IMR-90 (cell line): Measurements from ENCODE around the gene SLC29A3. TPM values are rescaled to one million over a fixed set of nuclear protein-coding genes. Genes with fewer than 3 reads are reported as not detected.

ENCODE experiments used
- ATAC-seq: fragments of 200-7000 bp; cut with Tn5 transposase; 2 replicates; pipeline ENCODE4 v1.9.1; 2020; ENCODE audit warnings: low read depth, mild to moderate bottlenecking, moderate library complexity
- BruUV-seq: library from RNA; stranded (reverse); fragments of 400-500 nt; replicated peaks from 2 replicates; lab custom pipeline; 2021; lab: Mats Ljungman, UMichigan
- CTCF ChIA-PET: fragments of 300-600 bp; formaldehyde crosslinking; extraction: SDS; loops from one replicate; lab custom pipeline; 2021; ENCODE audit warnings: antibody characterized with exemption; lab: Yijun Ruan, JAX
- POLR2A ChIA-PET: fragments of 300-600 bp; sonication (Branson Sonifier 250); formaldehyde crosslinking; loops from one replicate; lab custom pipeline; 2022; ENCODE audit warnings: antibody characterized with exemption; ENCODE audit not compliant: unreplicated experiment; lab: Charles Lee
- DNase-seq: peaks from one replicate; pipeline ENCODE4 v3.0.0; 2013
- H2AFZ ChIP-seq: replicated peaks from 2 replicates; pipeline ENCODE3; 2013; ENCODE audit warnings: low read length, mild to moderate bottlenecking; ENCODE audit not compliant: poor library complexity
- H2AK5ac ChIP-seq: 2 replicates; pipeline ENCODE4 v1.6.1; 2013; ENCODE audit warnings: low read depth, low read length, inconsistent platforms
- H2AK9ac ChIP-seq: replicated peaks from 2 replicates; pipeline ENCODE3; 2013; ENCODE audit warnings: mild to moderate bottlenecking, low read depth, low read length, moderate library complexity; ENCODE audit not compliant: poor library complexity
- H2BK120ac ChIP-seq: 2 replicates; pipeline ENCODE4 v1.6.1; 2013; ENCODE audit warnings: low read depth, low read length, inconsistent platforms
- H2BK15ac ChIP-seq: 3 replicates; pipeline ENCODE4 v1.6.1; 2013; ENCODE audit warnings: low read depth, low read length, inconsistent platforms
- H2BK20ac ChIP-seq: 2 replicates; pipeline ENCODE4 v1.6.1; 2013; ENCODE audit warnings: low read depth, mild to moderate bottlenecking, inconsistent platforms, low read length, moderate library complexity
- H2BK5ac ChIP-seq: 2 replicates; pipeline ENCODE4 v1.6.1; 2013; ENCODE audit warnings: mild to moderate bottlenecking, low read depth, low read length, inconsistent platforms; ENCODE audit not compliant: poor library complexity, severe bottlenecking
- H3K14ac ChIP-seq: replicated peaks from 2 replicates; pipeline ENCODE4 v1.6.1; 2013; ENCODE audit warnings: low read depth, low read length, inconsistent platforms
- H3K18ac ChIP-seq: 2 replicates; pipeline ENCODE4 v1.6.1; 2013; ENCODE audit warnings: low read depth, low read length, control low read depth
- H3K23ac ChIP-seq: 2 replicates; pipeline ENCODE4 v1.6.1; 2013; ENCODE audit warnings: low read depth, low read length, inconsistent platforms
- H3K27ac ChIP-seq: 2 replicates; pipeline ENCODE4 v1.5.1; 2013; ENCODE audit warnings: mild to moderate bottlenecking, control low read depth, low read length; ENCODE audit not compliant: insufficient read depth
- H3K27me3 ChIP-seq: 2 replicates; pipeline ENCODE4 v1.6.1; 2013; ENCODE audit warnings: low read length; ENCODE audit not compliant: control insufficient read depth, insufficient read depth
- H3K36me3 ChIP-seq: 2 replicates; pipeline ENCODE4 v1.6.1; 2013; ENCODE audit warnings: low read length, mixed read lengths; ENCODE audit not compliant: control insufficient read depth, insufficient read depth
- H3K4ac ChIP-seq: 2 replicates; pipeline ENCODE4 v1.6.1; 2013; ENCODE audit warnings: low read depth, low read length, inconsistent platforms
- H3K4me1 ChIP-seq: 2 replicates; pipeline ENCODE4 v1.6.1; 2013; ENCODE audit warnings: low read length, mixed read lengths; ENCODE audit not compliant: control insufficient read depth, insufficient read depth
- H3K4me2 ChIP-seq: 2 replicates; pipeline ENCODE4 v1.6.1; 2013; ENCODE audit warnings: low read depth, mild to moderate bottlenecking, control low read depth, low read length, moderate library complexity
- H3K4me3 ChIP-seq: 2 replicates; pipeline ENCODE4 v1.5.1; 2013; ENCODE audit warnings: low read depth, mild to moderate bottlenecking, control low read depth, low read length, moderate library complexity; ENCODE audit not compliant: insufficient read depth
- H3K56ac ChIP-seq: 2 replicates; pipeline ENCODE4 v1.6.1; 2013; ENCODE audit warnings: low read length, inconsistent platforms; ENCODE audit not compliant: insufficient read depth; ENCODE audit errors: extremely low read depth
- H3K79me1 ChIP-seq, 2 experiments: 2 replicates each; pipeline ENCODE4 v1.6.1; 2013; ENCODE audit warnings: low read length in 2 of 2, inconsistent platforms in 1 of 2, low read depth in 1 of 2
- H3K9ac ChIP-seq: 2 replicates; pipeline ENCODE4 v1.6.1; 2013; ENCODE audit warnings: low read depth, low read length, control low read depth
- H3K9me1 ChIP-seq: 2 replicates; pipeline ENCODE4 v1.6.1; 2013; ENCODE audit warnings: low read length, inconsistent platforms; ENCODE audit not compliant: insufficient read depth
- H3K9me3 ChIP-seq: 2 replicates; pipeline ENCODE4 v1.6.1; 2013; ENCODE audit warnings: low read length; ENCODE audit not compliant: control insufficient read depth, insufficient read depth
- H4K20me1 ChIP-seq: 2 replicates; pipeline ENCODE4 v1.6.1; 2013; ENCODE audit warnings: low read length, inconsistent platforms; ENCODE audit not compliant: insufficient read depth
- H4K5ac ChIP-seq: 2 replicates; pipeline ENCODE4 v1.6.1; 2013; ENCODE audit warnings: mild to moderate bottlenecking, low read depth, low read length, control low read depth
- H4K8ac ChIP-seq, 2 experiments: 2 replicates each; pipeline ENCODE4 v1.6.1; 2013; ENCODE audit warnings: low read depth in 2 of 2, low read length in 2 of 2, control low read depth in 1 of 2, inconsistent platforms in 1 of 2
- H4K91ac ChIP-seq: 2 replicates; pipeline ENCODE4 v1.6.1; 2013; ENCODE audit warnings: low read depth, low read length, inconsistent platforms; ENCODE audit not compliant: insufficient read depth
- BHLHE40 ChIP-seq: fragments of 150-350 bp; IDR thresholded peaks from 2 replicates; pipeline ENCODE4 v1.6.1; 2016; ENCODE audit warnings: mild to moderate bottlenecking, low read depth, low read length
- CEBPB ChIP-seq: IDR thresholded peaks from 2 replicates; pipeline ENCODE4 v1.6.1; 2012; ENCODE audit warnings: low read depth, low read length, improper control_type of control experiment
- CHD1 ChIP-seq: IDR thresholded peaks from 2 replicates; pipeline ENCODE4 v1.6.1; 2012; ENCODE audit warnings: low read depth, low read length, improper control_type of control experiment
- FOS ChIP-seq: fragments of 150-350 bp; IDR thresholded peaks from 2 replicates; pipeline ENCODE4 v1.6.1; 2016; ENCODE audit warnings: low read depth, low read length
- MAFK ChIP-seq: IDR thresholded peaks from 2 replicates; pipeline ENCODE4 v1.6.1; 2012; ENCODE audit warnings: low read depth, low read length, improper control_type of control experiment
- MAZ ChIP-seq: IDR thresholded peaks from 2 replicates; pipeline ENCODE4 v1.6.1; 2012; ENCODE audit warnings: low read depth, mild to moderate bottlenecking, low read length, improper control_type of control experiment, moderate library complexity, borderline replicate concordance
- MXI1 ChIP-seq: IDR thresholded peaks from 2 replicates; pipeline ENCODE4 v1.6.1; 2012; ENCODE audit warnings: low read depth, mild to moderate bottlenecking, low read length, moderate library complexity, borderline replicate concordance
- NFE2L2 ChIP-seq: fragments of 150-350 bp; IDR thresholded peaks from 2 replicates; pipeline ENCODE4 v1.6.1; 2016; ENCODE audit warnings: low read depth, mild to moderate bottlenecking, low read length
- POLR2A ChIP-seq: IDR thresholded peaks from 2 replicates; pipeline ENCODE4 v1.6.1; 2012; ENCODE audit warnings: mild to moderate bottlenecking, low read depth, low read length
- RAD21 ChIP-seq: IDR thresholded peaks from 2 replicates; pipeline ENCODE4 v1.6.1; 2012; ENCODE audit warnings: low read length, improper control_type of control experiment
- RCOR1 ChIP-seq: IDR thresholded peaks from 2 replicates; pipeline ENCODE4 v1.6.1; 2012; ENCODE audit warnings: mild to moderate bottlenecking, low read length, improper control_type of control experiment; ENCODE audit not compliant: insufficient replicate concordance
- RFX5 ChIP-seq: IDR thresholded peaks from 2 replicates; pipeline ENCODE4 v1.8.0; 2012; ENCODE audit warnings: low read depth, mild to moderate bottlenecking, low read length, moderate library complexity
- SMC3 ChIP-seq: fragments of 150-350 bp; IDR thresholded peaks from 2 replicates; pipeline ENCODE4 v1.6.1; 2016; ENCODE audit warnings: low read depth, mild to moderate bottlenecking, antibody characterized with exemption, low read length, moderate library complexity
- WGBS, 2 experiments: methylation state at CpG; one replicate each; pipeline versions ENCODE4 v1.1.5 to v1.1.7; 2013; ENCODE audit warnings: missing lambda C conversion rate in 2 of 2; ENCODE audit not compliant: insufficient read length in 1 of 2; ENCODE audit errors: extremely low coverage in 2 of 2; 5-methylcytosine and 5-hydroxymethylcytosine counted together
- dilution Hi-C: fragments of 300-500 bp; cut with HindIII; formaldehyde crosslinking; loops from one replicate; pipeline ENCODE4 v1.14.3; 2018; ENCODE audit warnings: low sequenced_read_pairs; ENCODE audit not compliant: unreplicated experiment
- in situ Hi-C: fragments of 300-500 bp; cut with MboI; formaldehyde crosslinking; loops from 3 replicates; pipeline ENCODE4 v1.14.3; 2019; ENCODE audit warnings: low sequenced_read_pairs, inconsistent platforms, mixed read lengths
- intact Hi-C: fragments of 100-400 bp; cut with micrococcal nuclease; formaldehyde crosslinking; loops from 2 replicates; pipeline ENCODE4 v1.10.0; 2022
- polyA plus RNA-seq, 3 experiments: library from polyadenylated mRNA; depleted of rRNA; stranded (reverse); fragments of >200 nt; gene quantifications; 2 replicates each; pipeline ENCODE4 v1.2.3, GENCODE V29; 2012; ENCODE audit warnings: low replicate concordance in 1 of 3
- total RNA-seq: library from RNA; depleted of rRNA; stranded (reverse); fragments of >200 nt; gene quantifications from 2 replicates; pipeline ENCODE4 v1.2.3, GENCODE V29; 2012
- TF ChIP-seq, protein P1 (sequence below): conservative IDR thresholded peaks from 2 replicates; pipeline ENCODE4 v1.5.1; 2012; ENCODE audit warnings: mild to moderate bottlenecking, low read depth, low read length, improper control_type of control experiment
- TF ChIP-seq, protein P2 (sequence below): fragments of 150-350 bp; IDR thresholded peaks from 2 replicates; pipeline ENCODE4 v1.6.1; 2017; ENCODE audit warnings: mild to moderate bottlenecking, antibody characterized with exemption, low read length, low read depth
- TF ChIP-seq, protein P3 (sequence below): fragments of 150-350 bp; IDR thresholded peaks from 2 replicates; pipeline ENCODE4 v1.6.1; 2016; ENCODE audit warnings: low read depth, mild to moderate bottlenecking, low read length, moderate library complexity, borderline replicate concordance

SLC29A3 gene
- total and polyA plus RNA-seq, 2 of the 4 experiments (the other 2 are of a cell fraction), result 0.72 to 3.0 TPM

DNA sequence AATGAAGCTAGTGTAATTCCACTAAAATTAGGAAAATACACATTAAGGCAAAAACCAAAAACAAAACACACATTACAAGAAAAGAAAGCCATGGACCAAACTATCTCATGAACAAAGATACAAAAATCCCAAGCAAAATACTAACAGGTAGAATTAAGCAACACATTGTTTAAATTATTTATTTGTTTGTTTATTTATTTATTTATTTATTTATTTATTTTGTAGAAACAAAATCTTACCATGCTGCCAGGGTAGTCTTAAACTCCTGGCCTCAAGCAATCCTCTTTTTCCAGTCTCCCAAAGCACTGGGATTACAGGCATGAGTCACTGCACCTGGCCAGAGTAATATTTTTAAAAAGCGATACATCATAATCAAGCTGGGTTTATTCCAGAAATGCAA lies 6.8 kb upstream of the SLC29A3 start:
- Histone ChIP-seq H3K9ac (no peak overlapping the region), H3K4ac (no peak overlapping the region), H2BK20ac (no peak overlapping the region), H3K36me3 (no peaks in the 10 kb centered on the region), H3K4me1 (peaks cover 4% of the 10 kb centered on the region; the same call in 1 of the 2 replicates), H4K5ac (no peak overlapping the region), H2AFZ (no peak overlapping the region), H2BK5ac (no peak overlapping the region), H2AK5ac (no peak overlapping the region), H3K4me2 (no peak overlapping the region), H3K18ac (no peak overlapping the region), H2AK9ac (no peak overlapping the region), H2BK15ac (no peak overlapping the region), H3K9me1 (no peaks in the 10 kb centered on the region), H3K27me3 (peaks cover 13% of the 10 kb centered on the region), H3K9me3 (no peaks in the 10 kb centered on the region), H4K91ac (no peak overlapping the region), H3K4me3 (no peak overlapping the region), H3K23ac (no peak overlapping the region), H3K27ac (no peak overlapping the region), H4K8ac (no peak overlapping the region), H3K56ac (no peak overlapping the region), H3K14ac (no peak overlapping the region), H4K20me1 (no peaks in the 10 kb centered on the region), H2BK120ac (no peak overlapping the region), H3K79me1 (no peaks in the 10 kb centered on the region)
- no CpG with 5 or more reads among the region's 1 CpG for WGBS, 2 experiments
- ChIA-PET CTCF (no interaction called here), POLR2A (no interaction called here)
- dilution Hi-C loops, result no loop called here
- TF ChIP-seq RCOR1, result no peak
- no peak for TF ChIP-seq RFX5
- TF ChIP-seq, protein P1, sequence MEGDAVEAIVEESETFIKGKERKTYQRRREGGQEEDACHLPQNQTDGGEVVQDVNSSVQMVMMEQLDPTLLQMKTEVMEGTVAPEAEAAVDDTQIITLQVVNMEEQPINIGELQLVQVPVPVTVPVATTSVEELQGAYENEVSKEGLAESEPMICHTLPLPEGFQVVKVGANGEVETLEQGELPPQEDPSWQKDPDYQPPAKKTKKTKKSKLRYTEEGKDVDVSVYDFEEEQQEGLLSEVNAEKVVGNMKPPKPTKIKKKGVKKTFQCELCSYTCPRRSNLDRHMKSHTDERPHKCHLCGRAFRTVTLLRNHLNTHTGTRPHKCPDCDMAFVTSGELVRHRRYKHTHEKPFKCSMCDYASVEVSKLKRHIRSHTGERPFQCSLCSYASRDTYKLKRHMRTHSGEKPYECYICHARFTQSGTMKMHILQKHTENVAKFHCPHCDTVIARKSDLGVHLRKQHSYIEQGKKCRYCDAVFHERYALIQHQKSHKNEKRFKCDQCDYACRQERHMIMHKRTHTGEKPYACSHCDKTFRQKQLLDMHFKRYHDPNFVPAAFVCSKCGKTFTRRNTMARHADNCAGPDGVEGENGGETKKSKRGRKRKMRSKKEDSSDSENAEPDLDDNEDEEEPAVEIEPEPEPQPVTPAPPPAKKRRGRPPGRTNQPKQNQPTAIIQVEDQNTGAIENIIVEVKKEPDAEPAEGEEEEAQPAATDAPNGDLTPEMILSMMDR, result no peak
- no peak for TF ChIP-seq MAZ
- TF ChIP-seq MXI1, result no peak
- TF ChIP-seq FOS, result no peak
- TF ChIP-seq BHLHE40, result no peak
- no peak for TF ChIP-seq POLR2A
- no peak for TF ChIP-seq MAFK
- TF ChIP-seq SMC3, result no peak
- no peak for TF ChIP-seq CEBPB
- TF ChIP-seq CHD1, result no peak
- TF ChIP-seq RAD21, result no peak
- no peak for TF ChIP-seq NFE2L2
- TF ChIP-seq, protein P2, sequence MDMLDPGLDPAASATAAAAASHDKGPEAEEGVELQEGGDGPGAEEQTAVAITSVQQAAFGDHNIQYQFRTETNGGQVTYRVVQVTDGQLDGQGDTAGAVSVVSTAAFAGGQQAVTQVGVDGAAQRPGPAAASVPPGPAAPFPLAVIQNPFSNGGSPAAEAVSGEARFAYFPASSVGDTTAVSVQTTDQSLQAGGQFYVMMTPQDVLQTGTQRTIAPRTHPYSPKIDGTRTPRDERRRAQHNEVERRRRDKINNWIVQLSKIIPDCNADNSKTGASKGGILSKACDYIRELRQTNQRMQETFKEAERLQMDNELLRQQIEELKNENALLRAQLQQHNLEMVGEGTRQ, result no peak
- TF ChIP-seq, protein P3, sequence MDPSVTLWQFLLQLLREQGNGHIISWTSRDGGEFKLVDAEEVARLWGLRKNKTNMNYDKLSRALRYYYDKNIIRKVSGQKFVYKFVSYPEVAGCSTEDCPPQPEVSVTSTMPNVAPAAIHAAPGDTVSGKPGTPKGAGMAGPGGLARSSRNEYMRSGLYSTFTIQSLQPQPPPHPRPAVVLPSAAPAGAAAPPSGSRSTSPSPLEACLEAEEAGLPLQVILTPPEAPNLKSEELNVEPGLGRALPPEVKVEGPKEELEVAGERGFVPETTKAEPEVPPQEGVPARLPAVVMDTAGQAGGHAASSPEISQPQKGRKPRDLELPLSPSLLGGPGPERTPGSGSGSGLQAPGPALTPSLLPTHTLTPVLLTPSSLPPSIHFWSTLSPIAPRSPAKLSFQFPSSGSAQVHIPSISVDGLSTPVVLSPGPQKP, result no peak
- BruUV-seq, result no TSS peak
- intact Hi-C loops, result loop anchor here (10.0 kb wide), 1 partner anchor 733 kb away; no protein-coding TSS in a partner anchor
- ATAC-seq (no peak), DNase-seq (no peak)
- in situ Hi-C loops, result loop anchor here (5.0 to 10.0 kb wide), 3 partner anchors 260 to 503 kb away; no protein-coding TSS in a partner anchor
